Measurements from ENCODE around the gene PAPSS1. TPM values are rescaled to one million over a fixed set of nuclear protein-coding genes. Genes with fewer than 3 reads are reported as not detected.
"Not testable (repeated sequence)": the region's sequence is repeated elsewhere in the genome, so short reads cannot be mapped to it uniquely, and the experiment has no call there.

The PAPSS1 gene
- total RNA-seq, 4 donors from 2014 or later = 44.4 to 58.4 (median 52.0) TPM

GRCh38 chr4:107665001-107665400 is 55.0 kb downstream of the PAPSS1 start:
- no peak for DNase-seq (ENCODE audit: low spot score in 2 of 2)
- Histone ChIP-seq H3K27ac (no peak overlapping the region), H3K4me3 (no peak overlapping the region), H3K27me3 (no peaks in the 10 kb centered on the region), H3K9me3 (no peaks in the 10 kb centered on the region), H3K4me1 (peaks cover 6% of the 10 kb centered on the region), H3K36me3 (no peaks in the 10 kb centered on the region)
- TF ChIP-seq EP300 (IDR thresholded peaks at IDR 0.05) (no peak), CTCF (IDR thresholded peaks at IDR 0.05) (no peak), POLR2AphosphoS5 (IDR thresholded peaks at IDR 0.05) (no peak), POLR2A (IDR thresholded peaks at IDR 0.05) (no peak)
- 65% methylated on average over 1 of the region's 1 CpG for WGBS

DNA sequence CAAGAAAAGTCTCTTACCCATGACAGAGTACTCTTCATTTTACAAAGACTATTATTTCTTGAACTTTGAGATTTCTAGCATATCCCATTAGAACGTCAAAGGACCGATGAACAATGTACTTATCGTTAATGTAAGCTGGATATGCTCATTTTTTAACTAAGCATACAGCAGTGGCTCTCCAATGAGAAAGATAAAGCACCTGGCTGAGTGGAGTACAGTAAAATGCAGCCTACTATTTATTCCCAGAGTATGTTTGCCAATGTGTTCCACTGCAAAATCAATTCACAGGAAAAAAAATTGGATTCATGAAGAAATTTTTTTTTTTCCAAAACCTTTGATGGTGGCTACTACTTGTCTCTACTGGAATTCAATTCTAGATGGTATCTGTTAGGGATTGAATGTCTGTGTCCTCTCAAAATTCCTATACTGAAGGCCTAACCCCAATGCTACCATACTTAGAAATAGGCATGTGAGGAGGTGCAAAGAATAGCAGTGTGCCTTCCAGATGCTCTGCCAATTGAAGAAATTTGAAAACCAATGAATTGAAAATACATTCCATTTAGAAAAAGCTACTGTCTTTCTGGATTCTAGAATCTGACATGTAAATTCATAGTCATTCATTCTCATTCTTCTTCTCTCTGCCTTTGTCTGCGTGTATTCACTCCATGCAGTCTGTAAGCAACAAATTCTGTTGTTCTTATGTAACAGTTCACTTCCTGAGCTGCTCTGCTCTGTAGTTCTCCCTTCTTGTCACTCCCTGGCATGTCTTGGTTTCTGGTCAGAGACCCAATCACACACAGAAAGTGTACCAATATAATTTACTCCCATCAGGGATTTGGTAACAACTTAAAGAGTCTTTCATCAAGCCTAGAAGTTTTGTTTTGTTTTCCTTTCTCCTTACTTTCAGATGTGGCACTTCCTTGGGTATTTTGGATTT is 61.4 kb downstream of the PAPSS1 start:
- Histone ChIP-seq H3K27me3 (no peaks in the 10 kb centered on the region), H3K36me3 (peaks cover 22% of the 10 kb centered on the region), H3K9me3 (no peaks in the 10 kb centered on the region), H3K27ac (no peak overlapping the region), H3K4me1 (no peaks in the 10 kb centered on the region), H3K4me3 (no peak overlapping the region)
- no peak for TF ChIP-seq EP300 (IDR thresholded peaks at IDR 0.05)
- no peak for TF ChIP-seq POLR2A (IDR thresholded peaks at IDR 0.05)
- TF ChIP-seq POLR2AphosphoS5 (IDR thresholded peaks at IDR 0.05) = no peak
- TF ChIP-seq CTCF (IDR thresholded peaks at IDR 0.05) = no peak
- 92% methylated on average over 4 of the region's 4 CpGs for WGBS
- DNase-seq (ENCODE audit: low spot score in 2 of 2) = no peak

GRCh38 chr4:107655289-107655688 is 64.7 kb downstream of the PAPSS1 start:
- H3K27ac ChIP-seq = no peak overlapping the region
- no peaks in the 10 kb centered on the region for H3K4me1 ChIP-seq
- no peaks in the 10 kb centered on the region for H3K27me3 ChIP-seq
- TF ChIP-seq POLR2A (IDR thresholded peaks at IDR 0.05) (no peak), CTCF (IDR thresholded peaks at IDR 0.05) (no peak), EP300 (IDR thresholded peaks at IDR 0.05) (no peak), POLR2AphosphoS5 (IDR thresholded peaks at IDR 0.05) (no peak)
- H3K9me3 ChIP-seq = no peaks in the 10 kb centered on the region
- H3K4me3 ChIP-seq = no peak overlapping the region
- DNase-seq (ENCODE audit: low spot score in 2 of 2) = no peak
- H3K36me3 ChIP-seq = peaks cover 46% of the 10 kb centered on the region

DNA sequence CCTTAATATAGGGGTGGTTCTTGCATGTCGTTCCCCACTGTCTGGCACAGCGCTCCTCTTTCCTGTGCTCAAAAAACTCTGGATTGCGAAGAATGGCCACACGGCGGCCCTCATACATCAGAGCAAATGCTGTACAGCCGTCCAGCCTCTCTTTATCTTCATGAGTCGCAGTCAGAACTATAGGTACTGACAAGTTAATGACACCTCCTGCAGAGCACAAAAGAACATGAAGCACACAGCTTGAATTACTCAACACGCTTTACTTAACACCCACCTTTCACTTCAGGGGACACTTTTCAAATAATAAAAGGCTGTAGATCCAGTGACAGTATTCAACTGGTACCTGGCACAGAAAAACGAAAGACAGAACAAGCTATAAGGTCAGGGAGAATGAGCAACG is 65.3 kb downstream of the PAPSS1 start:
- Histone ChIP-seq H3K4me1 (no peaks in the 10 kb centered on the region), H3K27me3 (no peaks in the 10 kb centered on the region), H3K9me3 (no peaks in the 10 kb centered on the region), H3K4me3 (no peak overlapping the region), H3K27ac (no peak overlapping the region), H3K36me3 (peaks cover 46% of the 10 kb centered on the region)
- WGBS = 83% methylated on average over 10 of the region's 10 CpGs
- no peak for DNase-seq (ENCODE audit: low spot score in 2 of 2)
- no peak for TF ChIP-seq POLR2A (IDR thresholded peaks at IDR 0.05)
- no peak for TF ChIP-seq EP300 (IDR thresholded peaks at IDR 0.05)
- TF ChIP-seq POLR2AphosphoS5 (IDR thresholded peaks at IDR 0.05) = no peak
- TF ChIP-seq CTCF (IDR thresholded peaks at IDR 0.05) = no peak

- H3K36me3 ChIP-seq = peaks cover 41% of the 10 kb centered on the region
- H3K27ac ChIP-seq; H3K4me3 ChIP-seq; H3K9me3 ChIP-seq; H3K4me1 ChIP-seq; H3K27me3 ChIP-seq; DNase-seq (ENCODE audit: low spot score in 2 of 2): not testable (repeated sequence)
- 94% methylated on average over 3 of the region's 3 CpGs for WGBS
Observed at GRCh38 chr4:107651408-107651807, 68.6 kb downstream of the PAPSS1 start.
